ENCODE measurements around the gene AP1G1. TPM values are rescaled to one million over a fixed set of nuclear protein-coding genes. Genes with fewer than 3 reads are reported as not detected.

Gene AP1G1
- total RNA-seq, 1 experiment from 2014 or later: 79.2 TPM

DNA sequence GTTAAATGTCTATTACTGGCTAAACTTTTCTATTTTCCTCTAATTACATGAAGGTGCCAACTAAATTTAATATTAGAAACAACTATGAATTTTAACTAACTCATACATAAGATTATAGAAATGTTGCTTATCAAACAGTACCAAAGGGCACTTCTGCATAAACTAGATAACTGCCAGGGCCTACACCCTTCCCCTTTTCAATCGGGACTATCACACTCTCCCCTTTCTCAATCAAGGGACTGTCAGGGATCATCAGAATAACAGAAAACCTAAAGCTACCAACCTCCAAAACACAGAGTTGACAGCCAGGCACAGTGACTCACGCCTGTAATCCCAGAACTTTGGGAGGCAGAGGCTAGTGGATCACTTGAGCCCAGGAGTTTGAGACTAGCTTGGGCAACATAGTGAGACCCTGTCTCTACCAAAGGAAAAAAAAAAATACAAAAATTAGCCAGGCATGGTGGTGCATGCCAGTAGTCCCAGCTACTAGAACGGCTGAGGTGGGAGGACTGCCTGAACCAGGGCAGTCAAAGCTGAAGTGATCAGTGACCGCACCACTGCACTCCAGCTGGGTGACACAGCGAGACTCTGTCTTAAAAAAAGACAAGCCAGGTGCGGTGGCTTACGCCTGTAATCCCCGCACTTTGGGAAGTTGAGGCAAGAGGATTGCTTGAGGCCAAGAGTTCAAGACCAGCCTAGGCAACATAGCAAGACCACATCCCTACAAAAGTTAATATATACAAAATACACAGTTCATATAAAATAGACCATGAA lies 80.9 kb downstream of the AP1G1 start:
- TF ChIP-seq, protein P1, sequence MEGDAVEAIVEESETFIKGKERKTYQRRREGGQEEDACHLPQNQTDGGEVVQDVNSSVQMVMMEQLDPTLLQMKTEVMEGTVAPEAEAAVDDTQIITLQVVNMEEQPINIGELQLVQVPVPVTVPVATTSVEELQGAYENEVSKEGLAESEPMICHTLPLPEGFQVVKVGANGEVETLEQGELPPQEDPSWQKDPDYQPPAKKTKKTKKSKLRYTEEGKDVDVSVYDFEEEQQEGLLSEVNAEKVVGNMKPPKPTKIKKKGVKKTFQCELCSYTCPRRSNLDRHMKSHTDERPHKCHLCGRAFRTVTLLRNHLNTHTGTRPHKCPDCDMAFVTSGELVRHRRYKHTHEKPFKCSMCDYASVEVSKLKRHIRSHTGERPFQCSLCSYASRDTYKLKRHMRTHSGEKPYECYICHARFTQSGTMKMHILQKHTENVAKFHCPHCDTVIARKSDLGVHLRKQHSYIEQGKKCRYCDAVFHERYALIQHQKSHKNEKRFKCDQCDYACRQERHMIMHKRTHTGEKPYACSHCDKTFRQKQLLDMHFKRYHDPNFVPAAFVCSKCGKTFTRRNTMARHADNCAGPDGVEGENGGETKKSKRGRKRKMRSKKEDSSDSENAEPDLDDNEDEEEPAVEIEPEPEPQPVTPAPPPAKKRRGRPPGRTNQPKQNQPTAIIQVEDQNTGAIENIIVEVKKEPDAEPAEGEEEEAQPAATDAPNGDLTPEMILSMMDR (conservative IDR thresholded peaks at IDR 0.05): no peak
- Histone ChIP-seq H3K79me2 (ENCODE audit: insufficient read depth, low read length) (no peaks in the 10 kb centered on the region), H2BK20ac (ENCODE audit: low read depth, low read length, poor library complexity, severe bottlenecking) (no peak overlapping the region), H2BK12ac (ENCODE audit: insufficient read length, low read depth, low read length) (no peak overlapping the region), H3T11ph (ENCODE audit: low read length) (no peak overlapping the region), H2BK5ac (ENCODE audit: insufficient read length, low read length) (no peak overlapping the region), H3K56ac (ENCODE audit: insufficient read length, low read depth, low read length) (no peak overlapping the region), H2BK120ac (ENCODE audit: low read depth, low read length, poor library complexity, severe bottlenecking) (no peak overlapping the region), H3K4ac (ENCODE audit: low read depth, low read length) (no peak overlapping the region), H3K79me1 (ENCODE audit: insufficient read depth, low read depth, low read length, poor library complexity, severe bottlenecking) (no peaks in the 10 kb centered on the region), H3K27me3 (ENCODE audit: insufficient read depth, low read length) (no peaks in the 10 kb centered on the region), H3K18ac (ENCODE audit: insufficient read length, low read depth, low read length) (no peak overlapping the region), H3K14ac (ENCODE audit: insufficient read depth, low read length) (no peak overlapping the region), H4K8ac (replicated peaks; ENCODE audit: insufficient read length, low read depth, low read length) (no peak overlapping the region), H2AFZ (ENCODE audit: low read length) (no peak overlapping the region), H3K23me2 (ENCODE audit: insufficient read length, low read depth, low read length, poor library complexity, severe bottlenecking) (peaks cover 2% of the 10 kb centered on the region), H3K23ac (ENCODE audit: insufficient read length, low read depth, low read length) (no peak overlapping the region), H3K9me3 (ENCODE audit: control insufficient read depth, low read depth, low read length) (no peaks in the 10 kb centered on the region), H3K4me1 (ENCODE audit: insufficient read depth, low read length) (no peaks in the 10 kb centered on the region), H4K5ac (ENCODE audit: insufficient read length, low read depth, low read length) (no peak overlapping the region), H4K91ac (ENCODE audit: insufficient read length, low read depth, low read length) (no peak overlapping the region), H3K9ac (ENCODE audit: extremely low read depth, insufficient read length, low read length) (no peak overlapping the region), H4K20me1 (ENCODE audit: control insufficient read depth, insufficient read depth, insufficient read length) (no peaks in the 10 kb centered on the region), H2AK5ac (ENCODE audit: insufficient read length, low read length) (no peak overlapping the region), H2BK15ac (ENCODE audit: low read depth, low read length) (no peak overlapping the region), H3K27ac (ENCODE audit: insufficient read length, low read depth, low read length) (no peak overlapping the region), H3K4me2 (ENCODE audit: insufficient read depth, insufficient read length, low read length) (no peak overlapping the region)
- peaks cover 20% of the 10 kb centered on the region for H3K27me3 Mint-ChIP-seq (ENCODE audit: low read depth)
- no CpG with 5 or more reads among the region's 8 CpGs for WGBS (ENCODE audit: extremely low coverage, insufficient read length, low lambda C conversion rate)
- DNase-seq: no peak
- no peak overlapping the region for H3K4me3 Mint-ChIP-seq
- H3K36me3 Mint-ChIP-seq (ENCODE audit: insufficient read depth in 1 of 3, low read depth in 3 of 3): peaks cover 4 to 22% (median 11%) of the 10 kb centered on the region in 3 experiments; a peak in 6 of 7 replicates
- peaks cover 16 to 21% of the 10 kb centered on the region in 2 experiments for H3K4me1 Mint-ChIP-seq
- H3K27ac Mint-ChIP-seq: no peak overlapping the region
- H3K9me3 Mint-ChIP-seq: no peaks in the 10 kb centered on the region; a peak in 1 of 5 replicates

Data from H9 (cell line).